Measurements from ENCODE around the gene CIDEC. TPM values are rescaled to one million over a fixed set of nuclear protein-coding genes. Genes with fewer than 3 reads are reported as not detected.

CIDEC gene
- total and polyA plus RNA-seq, 2 experiments from 2014 or later: not detected

DNA sequence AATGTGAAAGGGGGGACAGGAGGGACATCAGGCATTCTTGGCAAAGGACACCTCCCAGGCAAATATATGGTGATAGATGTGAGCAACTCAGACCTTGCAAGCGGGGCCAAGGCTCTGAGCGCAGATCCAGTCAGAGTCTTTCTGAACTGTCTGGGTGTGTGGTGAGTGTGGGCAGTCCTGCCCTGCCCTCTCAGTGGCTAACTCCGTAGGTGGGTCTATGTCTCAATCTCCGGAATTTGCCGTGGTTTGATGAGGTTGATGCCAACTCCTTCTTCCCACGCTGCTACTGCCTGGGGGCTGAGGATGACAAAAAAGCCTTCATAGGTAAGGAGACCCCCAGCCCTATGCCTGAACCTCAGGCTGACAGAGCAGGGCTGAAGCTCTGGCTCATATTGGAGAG is 62.6 kb downstream of the CIDEC start:
- no peaks in the 10 kb centered on the region for H3F3A ChIP-seq (replicated peaks; ENCODE audit: low read depth)
- no peak overlapping the region for H3K4me3 Mint-ChIP-seq
- ATAC-seq: no peak

More for the DNA sequence above, 62.6 kb downstream of the CIDEC start:
- Mint-ChIP-seq H3K9me3 (no peaks in the 10 kb centered on the region), H3K4me1 (no peaks in the 10 kb centered on the region; the same call in 2 of the 3 replicates), H3K27me3 (ENCODE audit: insufficient read depth, low read depth, poor library complexity) (peaks cover 5% of the 10 kb centered on the region), H3K36me3 (ENCODE audit: low read depth) (no peaks in the 10 kb centered on the region), H3K27ac (no peak overlapping the region)
- H3K36me3 ChIP-seq (ENCODE audit: insufficient read depth): no peaks in the 10 kb centered on the region
- no peaks in the 10 kb centered on the region for H3K9me2 ChIP-seq (ENCODE audit: insufficient read depth)
- no peak overlapping the region for H3K4me3 ChIP-seq
- no peak overlapping the region for H2AFZ ChIP-seq
- H3K27ac ChIP-seq (ENCODE audit: low read depth): no peak overlapping the region
- no peaks in the 10 kb centered on the region for H3K27me3 ChIP-seq (ENCODE audit: insufficient read depth)
- H3K4me2 ChIP-seq: no peak overlapping the region
- no peak for DNase-seq (ENCODE audit: low spot score)
- H4K20me1 ChIP-seq (replicated peaks; ENCODE audit: insufficient read depth): no peaks in the 10 kb centered on the region
- no peaks in the 10 kb centered on the region for H3K4me1 ChIP-seq (ENCODE audit: insufficient read depth)
- TF ChIP-seq, protein P1, sequence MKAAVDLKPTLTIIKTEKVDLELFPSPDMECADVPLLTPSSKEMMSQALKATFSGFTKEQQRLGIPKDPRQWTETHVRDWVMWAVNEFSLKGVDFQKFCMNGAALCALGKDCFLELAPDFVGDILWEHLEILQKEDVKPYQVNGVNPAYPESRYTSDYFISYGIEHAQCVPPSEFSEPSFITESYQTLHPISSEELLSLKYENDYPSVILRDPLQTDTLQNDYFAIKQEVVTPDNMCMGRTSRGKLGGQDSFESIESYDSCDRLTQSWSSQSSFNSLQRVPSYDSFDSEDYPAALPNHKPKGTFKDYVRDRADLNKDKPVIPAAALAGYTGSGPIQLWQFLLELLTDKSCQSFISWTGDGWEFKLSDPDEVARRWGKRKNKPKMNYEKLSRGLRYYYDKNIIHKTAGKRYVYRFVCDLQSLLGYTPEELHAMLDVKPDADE (IDR thresholded peaks at IDR 0.05): no peak
- TF ChIP-seq EZH2phosphoT487 (IDR thresholded peaks at IDR 0.05; ENCODE audit: unreplicated experiment): no peak
- TF ChIP-seq, protein P2, sequence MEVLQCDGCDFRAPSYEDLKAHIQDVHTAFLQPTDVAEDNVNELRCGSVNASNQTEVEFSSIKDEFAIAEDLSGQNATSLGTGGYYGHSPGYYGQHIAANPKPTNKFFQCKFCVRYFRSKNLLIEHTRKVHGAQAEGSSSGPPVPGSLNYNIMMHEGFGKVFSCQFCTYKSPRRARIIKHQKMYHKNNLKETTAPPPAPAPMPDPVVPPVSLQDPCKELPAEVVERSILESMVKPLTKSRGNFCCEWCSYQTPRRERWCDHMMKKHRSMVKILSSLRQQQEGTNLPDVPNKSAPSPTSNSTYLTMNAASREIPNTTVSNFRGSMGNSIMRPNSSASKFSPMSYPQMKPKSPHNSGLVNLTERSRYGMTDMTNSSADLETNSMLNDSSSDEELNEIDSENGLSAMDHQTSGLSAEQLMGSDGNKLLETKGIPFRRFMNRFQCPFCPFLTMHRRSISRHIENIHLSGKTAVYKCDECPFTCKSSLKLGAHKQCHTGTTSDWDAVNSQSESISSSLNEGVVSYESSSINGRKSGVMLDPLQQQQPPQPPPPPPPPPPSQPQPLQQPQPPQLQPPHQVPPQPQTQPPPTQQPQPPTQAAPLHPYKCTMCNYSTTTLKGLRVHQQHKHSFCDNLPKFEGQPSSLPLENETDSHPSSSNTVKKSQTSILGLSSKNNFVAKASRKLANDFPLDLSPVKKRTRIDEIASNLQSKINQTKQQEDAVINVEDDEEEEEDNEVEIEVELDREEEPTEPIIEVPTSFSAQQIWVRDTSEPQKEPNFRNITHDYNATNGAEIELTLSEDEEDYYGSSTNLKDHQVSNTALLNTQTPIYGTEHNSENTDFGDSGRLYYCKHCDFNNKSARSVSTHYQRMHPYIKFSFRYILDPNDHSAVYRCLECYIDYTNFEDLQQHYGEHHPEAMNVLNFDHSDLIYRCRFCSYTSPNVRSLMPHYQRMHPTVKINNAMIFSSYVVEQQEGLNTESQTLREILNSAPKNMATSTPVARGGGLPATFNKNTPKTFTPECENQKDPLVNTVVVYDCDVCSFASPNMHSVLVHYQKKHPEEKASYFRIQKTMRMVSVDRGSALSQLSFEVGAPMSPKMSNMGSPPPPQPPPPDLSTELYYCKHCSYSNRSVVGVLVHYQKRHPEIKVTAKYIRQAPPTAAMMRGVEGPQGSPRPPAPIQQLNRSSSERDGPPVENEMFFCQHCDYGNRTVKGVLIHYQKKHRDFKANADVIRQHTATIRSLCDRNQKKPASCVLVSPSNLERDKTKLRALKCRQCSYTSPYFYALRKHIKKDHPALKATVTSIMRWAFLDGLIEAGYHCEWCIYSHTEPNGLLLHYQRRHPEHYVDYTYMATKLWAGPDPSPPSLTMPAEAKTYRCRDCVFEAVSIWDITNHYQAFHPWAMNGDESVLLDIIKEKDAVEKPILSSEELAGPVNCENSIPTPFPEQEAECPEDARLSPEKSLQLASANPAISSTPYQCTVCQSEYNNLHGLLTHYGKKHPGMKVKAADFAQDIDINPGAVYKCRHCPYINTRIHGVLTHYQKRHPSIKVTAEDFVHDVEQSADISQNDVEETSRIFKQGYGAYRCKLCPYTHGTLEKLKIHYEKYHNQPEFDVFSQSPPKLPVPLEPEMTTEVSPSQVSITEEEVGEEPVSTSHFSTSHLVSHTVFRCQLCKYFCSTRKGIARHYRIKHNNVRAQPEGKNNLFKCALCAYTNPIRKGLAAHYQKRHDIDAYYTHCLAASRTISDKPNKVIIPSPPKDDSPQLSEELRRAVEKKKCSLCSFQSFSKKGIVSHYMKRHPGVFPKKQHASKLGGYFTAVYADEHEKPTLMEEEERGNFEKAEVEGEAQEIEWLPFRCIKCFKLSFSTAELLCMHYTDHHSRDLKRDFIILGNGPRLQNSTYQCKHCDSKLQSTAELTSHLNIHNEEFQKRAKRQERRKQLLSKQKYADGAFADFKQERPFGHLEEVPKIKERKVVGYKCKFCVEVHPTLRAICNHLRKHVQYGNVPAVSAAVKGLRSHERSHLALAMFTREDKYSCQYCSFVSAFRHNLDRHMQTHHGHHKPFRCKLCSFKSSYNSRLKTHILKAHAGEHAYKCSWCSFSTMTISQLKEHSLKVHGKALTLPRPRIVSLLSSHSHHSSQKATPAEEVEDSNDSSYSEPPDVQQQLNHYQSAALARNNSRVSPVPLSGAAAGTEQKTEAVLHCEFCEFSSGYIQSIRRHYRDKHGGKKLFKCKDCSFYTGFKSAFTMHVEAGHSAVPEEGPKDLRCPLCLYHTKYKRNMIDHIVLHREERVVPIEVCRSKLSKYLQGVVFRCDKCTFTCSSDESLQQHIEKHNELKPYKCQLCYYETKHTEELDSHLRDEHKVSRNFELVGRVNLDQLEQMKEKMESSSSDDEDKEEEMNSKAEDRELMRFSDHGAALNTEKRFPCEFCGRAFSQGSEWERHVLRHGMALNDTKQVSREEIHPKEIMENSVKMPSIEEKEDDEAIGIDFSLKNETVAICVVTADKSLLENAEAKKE (CRISPR knock-in tag; IDR thresholded peaks at IDR 0.05): no peak
- no peak for TF ChIP-seq POLR2AphosphoS5 (IDR thresholded peaks at IDR 0.05; ENCODE audit: low read depth)
- TF ChIP-seq, protein P3, sequence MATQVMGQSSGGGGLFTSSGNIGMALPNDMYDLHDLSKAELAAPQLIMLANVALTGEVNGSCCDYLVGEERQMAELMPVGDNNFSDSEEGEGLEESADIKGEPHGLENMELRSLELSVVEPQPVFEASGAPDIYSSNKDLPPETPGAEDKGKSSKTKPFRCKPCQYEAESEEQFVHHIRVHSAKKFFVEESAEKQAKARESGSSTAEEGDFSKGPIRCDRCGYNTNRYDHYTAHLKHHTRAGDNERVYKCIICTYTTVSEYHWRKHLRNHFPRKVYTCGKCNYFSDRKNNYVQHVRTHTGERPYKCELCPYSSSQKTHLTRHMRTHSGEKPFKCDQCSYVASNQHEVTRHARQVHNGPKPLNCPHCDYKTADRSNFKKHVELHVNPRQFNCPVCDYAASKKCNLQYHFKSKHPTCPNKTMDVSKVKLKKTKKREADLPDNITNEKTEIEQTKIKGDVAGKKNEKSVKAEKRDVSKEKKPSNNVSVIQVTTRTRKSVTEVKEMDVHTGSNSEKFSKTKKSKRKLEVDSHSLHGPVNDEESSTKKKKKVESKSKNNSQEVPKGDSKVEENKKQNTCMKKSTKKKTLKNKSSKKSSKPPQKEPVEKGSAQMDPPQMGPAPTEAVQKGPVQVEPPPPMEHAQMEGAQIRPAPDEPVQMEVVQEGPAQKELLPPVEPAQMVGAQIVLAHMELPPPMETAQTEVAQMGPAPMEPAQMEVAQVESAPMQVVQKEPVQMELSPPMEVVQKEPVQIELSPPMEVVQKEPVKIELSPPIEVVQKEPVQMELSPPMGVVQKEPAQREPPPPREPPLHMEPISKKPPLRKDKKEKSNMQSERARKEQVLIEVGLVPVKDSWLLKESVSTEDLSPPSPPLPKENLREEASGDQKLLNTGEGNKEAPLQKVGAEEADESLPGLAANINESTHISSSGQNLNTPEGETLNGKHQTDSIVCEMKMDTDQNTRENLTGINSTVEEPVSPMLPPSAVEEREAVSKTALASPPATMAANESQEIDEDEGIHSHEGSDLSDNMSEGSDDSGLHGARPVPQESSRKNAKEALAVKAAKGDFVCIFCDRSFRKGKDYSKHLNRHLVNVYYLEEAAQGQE (IDR thresholded peaks at IDR 0.05; ENCODE audit: unreplicated experiment): no peak
- TF ChIP-seq ZNF331 (CRISPR knock-in tag; IDR thresholded peaks at IDR 0.05; ENCODE audit: low read depth): no peak
- TF ChIP-seq NANOG (IDR thresholded peaks at IDR 0.05; ENCODE audit: borderline replicate concordance): no peak
- TF ChIP-seq ZNF114 (CRISPR knock-in tag; IDR thresholded peaks at IDR 0.05): no peak
- TF ChIP-seq, protein P4, sequence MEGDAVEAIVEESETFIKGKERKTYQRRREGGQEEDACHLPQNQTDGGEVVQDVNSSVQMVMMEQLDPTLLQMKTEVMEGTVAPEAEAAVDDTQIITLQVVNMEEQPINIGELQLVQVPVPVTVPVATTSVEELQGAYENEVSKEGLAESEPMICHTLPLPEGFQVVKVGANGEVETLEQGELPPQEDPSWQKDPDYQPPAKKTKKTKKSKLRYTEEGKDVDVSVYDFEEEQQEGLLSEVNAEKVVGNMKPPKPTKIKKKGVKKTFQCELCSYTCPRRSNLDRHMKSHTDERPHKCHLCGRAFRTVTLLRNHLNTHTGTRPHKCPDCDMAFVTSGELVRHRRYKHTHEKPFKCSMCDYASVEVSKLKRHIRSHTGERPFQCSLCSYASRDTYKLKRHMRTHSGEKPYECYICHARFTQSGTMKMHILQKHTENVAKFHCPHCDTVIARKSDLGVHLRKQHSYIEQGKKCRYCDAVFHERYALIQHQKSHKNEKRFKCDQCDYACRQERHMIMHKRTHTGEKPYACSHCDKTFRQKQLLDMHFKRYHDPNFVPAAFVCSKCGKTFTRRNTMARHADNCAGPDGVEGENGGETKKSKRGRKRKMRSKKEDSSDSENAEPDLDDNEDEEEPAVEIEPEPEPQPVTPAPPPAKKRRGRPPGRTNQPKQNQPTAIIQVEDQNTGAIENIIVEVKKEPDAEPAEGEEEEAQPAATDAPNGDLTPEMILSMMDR (conservative IDR thresholded peaks at IDR 0.05; ENCODE audit: low read depth in 2 of 2): no peak
- no peak for TF ChIP-seq STAT1 (IDR thresholded peaks at IDR 0.05; ENCODE audit: unreplicated experiment)
- TF ChIP-seq CREB1 (CRISPR knock-in tag; IDR thresholded peaks at IDR 0.05; ENCODE audit: low read depth): no peak
- no peak for TF ChIP-seq EZH2 (IDR thresholded peaks at IDR 0.05; ENCODE audit: low read depth, unreplicated experiment)
- TF ChIP-seq JUNB (IDR thresholded peaks at IDR 0.05; ENCODE audit: unreplicated experiment): no peak
- no peaks in the 10 kb centered on the region for H3K79me2 ChIP-seq (replicated peaks; ENCODE audit: insufficient read depth)

Measured in GM23338 (cell line).